K562 (cell line): ENCODE data around the gene LDLRAD1. TPM values are rescaled to one million over a fixed set of nuclear protein-coding genes. Genes with fewer than 3 reads are reported as not detected.
A peak's percentile ranks its signal among the peaks of the same experiment; 100 is the strongest.

Experiments
- ARID3A ChIP-seq: IDR thresholded peaks from 2 replicates; pipeline ENCODE4 v1.6.1; 2012; ENCODE audit warnings: low read depth, low read length, improper control_type of control experiment, borderline replicate concordance
- BRF1 ChIP-seq: IDR thresholded peaks from 3 replicates; pipeline ENCODE4 v1.6.1; 2011; ENCODE audit warnings: borderline replicate concordance, mild to moderate bottlenecking; ENCODE audit not compliant: insufficient read length; ENCODE audit errors: extremely low read depth
- CEBPG ChIP-seq, 3 experiments: fragments of 200-800 bp in 1 of 3; sonication (Bioruptor generic) in 1 of 3; sonication (generic) in 1 of 3; formaldehyde crosslinking in 1 of 3; IDR thresholded peaks in 2 of 3; conservative IDR thresholded peaks in 1 of 3; 2 replicates each; pipeline versions ENCODE4 v1.6.1 to v1.8.0; 2016 to 2022; ENCODE audit warnings: missing compliant biosample characterization in 2 of 3, missing genetic modification characterization in 2 of 3, mild to moderate bottlenecking in 1 of 3, missing genetic modification reagents in 1 of 3
- CHD7 ChIP-seq: fragments of 200-600 bp; sonication (generic); IDR thresholded peaks from one replicate; pipeline ENCODE4 v1.6.1; 2012; ENCODE audit warnings: mild to moderate bottlenecking, low read depth, low read length, inconsistent platforms
- HIVEP1 ChIP-seq: fragments of 250-450 bp; sonication (Bioruptor Pico); IDR thresholded peaks from 2 replicates; pipeline ENCODE4 v1.4.0; 2020; ENCODE audit warnings: mild to moderate bottlenecking
- POLR3G ChIP-seq: IDR thresholded peaks from 2 replicates; pipeline ENCODE4 v1.6.1; 2011; ENCODE audit not compliant: insufficient read length, insufficient replicate concordance; ENCODE audit errors: extremely low read depth
- PREB ChIP-seq: sonication (generic); formaldehyde crosslinking; IDR thresholded peaks from 2 replicates; pipeline ENCODE4 v1.8.1; 2023; ENCODE audit warnings: mild to moderate bottlenecking, missing genetic modification reagents
- TBP ChIP-seq: optimal IDR thresholded peaks from 2 replicates; pipeline ENCODE3; 2011; ENCODE audit warnings: low read depth, low read length, improper control_type of control experiment
- ZBTB7A ChIP-seq: IDR thresholded peaks from 2 replicates; pipeline ENCODE4 v1.6.1; 2011; ENCODE audit warnings: low read depth, mild to moderate bottlenecking, low read length, moderate library complexity, borderline replicate concordance; ENCODE audit not compliant: control insufficient read depth
- ZC3H11A ChIP-seq: IDR thresholded peaks from 2 replicates; pipeline ENCODE4 v1.6.1; 2012; ENCODE audit warnings: low read depth, low read length, improper control_type of control experiment
- ZNF324 ChIP-seq: fragments of 250-450 bp; sonication (Bioruptor Pico); IDR thresholded peaks from 2 replicates; pipeline ENCODE4 v1.4.0; 2020; ENCODE audit warnings: mild to moderate bottlenecking
- ZNF778 ChIP-seq: fragments of 450-650 bp; formaldehyde crosslinking; IDR thresholded peaks from 2 replicates; pipeline ENCODE4 v1.4.0; 2020; ENCODE audit warnings: mild to moderate bottlenecking, moderate library complexity
- polyA plus RNA-seq, 8 experiments: library from polyadenylated mRNA; depleted of rRNA in 4 of 8; stranded (reverse) in 5 of 8; unstranded in 3 of 8; fragments of >200 nt; fragmentation: Nextera tagmentation in 2 of 8; fragmentation: Illumina TruSeq in 1 of 8; extraction: Ambion mirVana in 2 of 8; extraction: Trizol in 1 of 8; gene quantifications; 2 replicates each; pipeline versions ENCODE4 v1.2.1 to v1.2.3, GENCODE V29; 2011 to 2014; ENCODE audit warnings: inconsistent platforms in 1 of 8, missing spikeins in 1 of 8
- total RNA-seq, 7 experiments: library from RNA; depleted of rRNA in 6 of 7; stranded (reverse); fragments of >200 nt in 6 of 7; fragmentation: Illumina TruSeq in 2 of 7; extraction: Trizol in 2 of 7; gene quantifications; 2 replicates each; pipeline versions ENCODE4 v1.2.1 to v1.2.3, GENCODE V29; 2011 to 2021; ENCODE audit warnings: low replicate concordance in 1 of 7

LDLRAD1 gene
- total and polyA plus RNA-seq, 9 of the 15 experiments (the other 6 are each of a cell fraction or from before 2014, with no cell fraction given): not detected

GRCh38 chr1:54052934-54053744 lies 35.2 kb upstream of the LDLRAD1 start, which contains the start of the genes TCEANC2 and TMEM59 (continued):
- TF ChIP-seq ZNF778 (no peak), TBP (peak; percentile 67), HIVEP1 (no peak), POLR3G (no peak), ZNF324 (no peak), CEBPG (CRISPR knock-in tag; IDR thresholded peaks at IDR 0.05) (no peak), CEBPG (tag; conservative IDR thresholded peaks at IDR 0.05 in 1 of 2, IDR thresholded peaks at IDR 0.05 in 1 of 2) (no peak), ZBTB7A (peak; percentile 13; the same call in 1 of the 2 replicates), CHD7 (peak; percentile 39), ZC3H11A (no peak), PREB (CRISPR knock-in tag) (no peak), ARID3A (no peak), BRF1 (no peak)
